GM23338 (cell line): ENCODE measurements around the gene NOX5.

Experiments used
- CTCF ChIP-seq, 2 experiments: fragments of 200-600 bp in 1 of 2; sonication (generic) in 1 of 2; conservative IDR thresholded peaks; 2 replicates each; pipeline versions ENCODE4 v1.5.1 to v1.6.1; 2016 to 2017; ENCODE audit warnings: antibody characterized with exemption in 2 of 2, low read depth in 2 of 2, mild to moderate bottlenecking in 2 of 2, moderate library complexity in 1 of 2
- POLR2AphosphoS5 ChIP-seq: IDR thresholded peaks from 2 replicates; pipeline ENCODE4 v1.6.1; 2016; ENCODE audit warnings: antibody characterized with exemption, low read depth

GRCh38 chr15:68969298-68969697 lies 45.2 kb upstream of the NOX5 start:
- no peak for TF ChIP-seq POLR2AphosphoS5
- no peak for TF ChIP-seq CTCF (conservative IDR thresholded peaks at IDR 0.05; ENCODE audit: low read depth in 2 of 2)
